Skeletal muscle satellite cell (primary cell): ENCODE data around the gene KRTAP2-1.

ENCODE experiments used
- H3K27me3 ChIP-seq: 2 replicates; pipeline ENCODE4 v1.7.0; 2013; ENCODE audit warnings: low read length; ENCODE audit not compliant: control insufficient read depth, insufficient read depth
- H3K36me3 ChIP-seq: 2 replicates; pipeline ENCODE4 v1.7.0; 2013; ENCODE audit warnings: mild to moderate bottlenecking, control low read depth, low read length; ENCODE audit not compliant: insufficient read depth
- H3K4me1 ChIP-seq: 2 replicates; pipeline ENCODE4 v1.7.0; 2013; ENCODE audit warnings: low read length; ENCODE audit not compliant: control insufficient read depth, insufficient read depth
- H3K4me2 ChIP-seq: 2 replicates; pipeline ENCODE4 v1.7.0; 2013; ENCODE audit warnings: mild to moderate bottlenecking, low read length
- H3K4me3 ChIP-seq: 2 replicates; pipeline ENCODE4 v1.7.0; 2013; ENCODE audit warnings: low read length
- H3K9ac ChIP-seq: 2 replicates; pipeline ENCODE4 v1.7.0; 2013; ENCODE audit warnings: mild to moderate bottlenecking, low read depth, low read length, moderate library complexity
- H3K9me3 ChIP-seq: replicated peaks from 2 replicates; pipeline ENCODE4 v1.7.0; 2013; ENCODE audit warnings: mild to moderate bottlenecking, control low read depth, low read length

Gene KRTAP2-1

DNA sequence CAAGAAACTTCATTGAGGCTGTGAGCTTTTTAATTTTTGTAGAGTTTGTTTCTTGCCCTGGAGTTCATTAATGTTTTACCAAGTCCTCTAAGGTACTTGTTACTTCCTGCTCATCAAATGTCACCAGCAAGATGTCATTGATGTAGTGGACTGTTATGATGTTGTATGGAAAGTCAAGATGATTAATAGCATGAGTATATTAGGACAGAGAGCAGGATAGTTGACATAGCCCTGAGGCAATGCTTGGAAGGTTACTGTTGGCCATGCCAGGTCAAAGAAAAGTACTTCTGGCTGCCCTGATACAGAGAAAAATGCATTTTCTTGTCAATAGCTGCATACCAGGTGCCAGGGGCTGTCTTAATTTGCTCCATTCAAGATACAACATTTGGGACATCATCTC, 26.8 kb downstream of the KRTAP2-1 start:
- H3K9ac ChIP-seq: no peak overlapping the region
- no peaks in the 10 kb centered on the region for H3K27me3 ChIP-seq
- no peaks in the 10 kb centered on the region for H3K36me3 ChIP-seq
- no peaks in the 10 kb centered on the region for H3K4me1 ChIP-seq
- H3K4me2 ChIP-seq: no peak overlapping the region
- H3K4me3 ChIP-seq: no peak overlapping the region
- no peaks in the 10 kb centered on the region for H3K9me3 ChIP-seq

- Histone ChIP-seq H3K4me2 (no peak overlapping the region), H3K9ac (no peak overlapping the region), H3K27me3 (no peaks in the 10 kb centered on the region), H3K36me3 (no peaks in the 10 kb centered on the region), H3K4me3 (no peak overlapping the region), H3K4me1 (no peaks in the 10 kb centered on the region), H3K9me3 (no peaks in the 10 kb centered on the region)
Measured at GRCh38 chr17:41019415-41019814, 27.7 kb downstream of the KRTAP2-1 start.

DNA sequence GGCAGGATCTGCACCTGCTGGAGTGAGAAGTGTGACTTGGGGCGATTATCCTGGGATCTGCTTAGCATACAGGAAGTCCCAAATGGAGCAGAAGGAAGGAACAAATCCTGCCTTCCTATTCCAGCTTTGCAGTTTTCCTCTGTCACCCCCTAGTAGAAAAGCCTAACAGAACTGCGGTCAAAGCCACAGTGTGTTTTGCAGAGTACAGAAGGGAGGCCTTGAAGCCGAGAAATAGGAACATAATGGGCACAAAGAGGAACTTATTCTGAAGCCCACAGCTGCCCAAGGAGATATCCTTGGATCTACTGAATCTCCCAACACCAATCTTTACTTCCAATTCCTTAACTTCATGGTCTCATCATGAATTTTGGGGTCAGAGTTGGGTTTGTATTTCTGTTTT, 28.6 kb downstream of the KRTAP2-1 start:
- no peak overlapping the region for H3K9ac ChIP-seq
- H3K4me2 ChIP-seq: no peak overlapping the region
- no peak overlapping the region for H3K4me3 ChIP-seq
- no peaks in the 10 kb centered on the region for H3K9me3 ChIP-seq
- H3K4me1 ChIP-seq: peaks cover 3% of the 10 kb centered on the region
- no peaks in the 10 kb centered on the region for H3K27me3 ChIP-seq
- H3K36me3 ChIP-seq: no peaks in the 10 kb centered on the region

DNA sequence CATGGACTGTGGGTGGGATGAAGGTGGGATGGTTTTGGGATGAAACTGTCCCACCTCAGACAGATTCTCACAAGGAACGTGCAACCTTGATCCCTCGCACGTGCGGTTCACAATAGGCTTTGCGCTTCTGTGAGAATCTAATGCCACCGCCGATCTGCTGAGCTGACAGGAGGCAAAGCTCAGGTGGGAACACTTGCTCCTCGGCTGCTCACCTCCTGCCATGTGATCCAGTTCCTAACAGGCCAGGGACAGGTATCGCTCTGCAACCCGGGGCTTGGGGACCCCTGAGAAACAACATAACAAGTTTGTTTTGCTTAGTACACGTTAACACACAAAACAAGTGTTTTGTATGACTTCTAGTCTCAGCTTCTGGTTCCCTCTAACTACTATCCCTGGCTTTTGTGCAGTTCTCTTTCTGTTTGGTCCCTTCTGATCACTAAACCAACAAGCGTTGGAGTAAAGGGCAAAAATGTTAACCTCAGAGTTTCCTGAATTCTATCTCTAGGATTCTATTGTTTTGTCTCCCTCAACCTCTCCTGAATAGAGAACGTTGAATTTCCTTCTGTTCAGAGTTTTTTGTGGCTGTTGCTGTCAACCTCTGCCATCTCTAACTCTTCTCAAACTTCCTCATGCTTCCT, 30.4 kb downstream of the KRTAP2-1 start:
- Histone ChIP-seq H3K36me3 (no peaks in the 10 kb centered on the region), H3K4me2 (no peak overlapping the region)

GRCh38 chr17:41015454-41015853, 31.7 kb downstream of the KRTAP2-1 start:
- Histone ChIP-seq H3K4me2 (no peak overlapping the region), H3K36me3 (no peaks in the 10 kb centered on the region), H3K4me3 (no peak overlapping the region)

More for the DNA sequence above, 30.4 kb downstream of the KRTAP2-1 start:
- Histone ChIP-seq H3K9me3 (no peaks in the 10 kb centered on the region), H3K9ac (no peak overlapping the region), H3K4me3 (no peak overlapping the region), H3K27me3 (no peaks in the 10 kb centered on the region), H3K4me1 (peaks cover 10% of the 10 kb centered on the region)

GRCh38 chr17:41013606-41014005, 33.5 kb downstream of the KRTAP2-1 start:
- H3K9me3 ChIP-seq: no peaks in the 10 kb centered on the region
- H3K36me3 ChIP-seq: no peaks in the 10 kb centered on the region
- peaks cover 10% of the 10 kb centered on the region for H3K4me1 ChIP-seq
- H3K27me3 ChIP-seq: no peaks in the 10 kb centered on the region
- no peak overlapping the region for H3K9ac ChIP-seq
- H3K4me2 ChIP-seq: no peak overlapping the region
- H3K4me3 ChIP-seq: no peak overlapping the region

More at GRCh38 chr17:41015454-41015853, 31.7 kb downstream of the KRTAP2-1 start:
- Histone ChIP-seq H3K27me3 (no peaks in the 10 kb centered on the region), H3K9me3 (no peaks in the 10 kb centered on the region), H3K4me1 (peaks cover 10% of the 10 kb centered on the region), H3K9ac (no peak overlapping the region)

GRCh38 chr17:41013181-41013580, 33.9 kb downstream of the KRTAP2-1 start:
- no peaks in the 10 kb centered on the region for H3K36me3 ChIP-seq

DNA sequence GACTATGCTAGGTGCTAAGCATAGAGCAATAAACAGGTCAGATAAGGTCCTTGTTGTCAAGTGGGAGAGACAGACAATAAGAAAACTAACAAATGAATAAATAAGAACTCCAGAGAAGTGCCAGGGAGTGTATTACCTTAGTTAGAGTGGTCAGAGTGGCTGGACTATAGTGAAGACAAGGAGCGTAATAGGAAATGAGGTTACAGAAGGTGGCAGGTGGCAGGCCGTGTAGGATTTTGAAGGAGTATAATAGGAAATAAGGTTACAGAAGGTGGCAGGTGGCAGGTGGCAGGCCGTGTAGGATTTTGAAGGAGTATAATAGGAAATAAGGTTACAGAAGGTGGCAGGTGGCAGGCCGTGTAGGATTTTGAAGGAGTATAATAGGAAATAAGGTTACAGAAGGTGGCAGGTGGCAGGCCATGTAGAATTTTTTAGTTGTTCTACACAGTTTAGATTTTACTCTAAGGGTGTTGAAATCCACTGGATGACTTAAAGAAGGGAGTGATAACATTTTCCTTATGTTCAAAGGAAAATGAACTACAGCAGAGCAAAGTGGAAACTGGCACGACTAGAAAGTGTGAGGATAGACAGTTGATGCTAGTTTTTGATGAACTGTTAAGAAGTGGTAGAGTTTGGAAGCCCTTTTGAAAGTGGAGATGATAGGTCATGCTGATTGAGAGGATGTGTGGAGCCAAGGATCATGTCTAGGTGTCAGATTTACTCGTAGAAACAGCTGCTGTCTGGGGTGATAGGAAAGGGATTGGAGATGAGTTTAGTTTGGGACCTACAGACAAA, 34.6 kb downstream of the KRTAP2-1 start:
- no peaks in the 10 kb centered on the region for H3K36me3 ChIP-seq
- no peaks in the 10 kb centered on the region for H3K27me3 ChIP-seq
- no peak overlapping the region for H3K4me2 ChIP-seq
- H3K9ac ChIP-seq: no peak overlapping the region
- peaks cover 10% of the 10 kb centered on the region for H3K4me1 ChIP-seq
- no peaks in the 10 kb centered on the region for H3K9me3 ChIP-seq
- no peak overlapping the region for H3K4me3 ChIP-seq

More at GRCh38 chr17:41013181-41013580, 33.9 kb downstream of the KRTAP2-1 start:
- no peak overlapping the region for H3K4me3 ChIP-seq
- H3K9ac ChIP-seq: no peak overlapping the region
- H3K4me1 ChIP-seq: peaks cover 10% of the 10 kb centered on the region
- H3K9me3 ChIP-seq: no peaks in the 10 kb centered on the region
- no peaks in the 10 kb centered on the region for H3K27me3 ChIP-seq
- no peak overlapping the region for H3K4me2 ChIP-seq

DNA sequence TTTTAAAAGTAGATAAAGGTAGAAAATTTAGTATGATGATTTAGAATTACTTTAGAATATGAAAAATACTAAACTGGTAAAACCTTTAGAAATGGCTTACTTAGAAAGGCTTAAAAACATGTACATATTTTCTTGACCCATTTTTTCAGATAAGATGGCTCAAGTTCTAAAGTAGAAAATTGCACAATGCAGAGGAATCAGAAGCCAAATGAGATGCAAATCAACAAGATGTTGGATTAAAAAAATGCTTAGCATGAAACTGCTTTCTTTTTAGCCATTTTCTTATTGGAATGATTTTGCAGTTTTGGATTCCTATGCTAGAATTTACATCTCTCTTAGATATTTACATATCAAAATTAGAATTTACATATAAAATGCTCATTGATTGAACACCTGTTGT, 36.7 kb downstream of the KRTAP2-1 start:
- Histone ChIP-seq H3K4me2 (no peak overlapping the region), H3K9ac (no peak overlapping the region), H3K9me3 (no peaks in the 10 kb centered on the region), H3K4me1 (peaks cover 10% of the 10 kb centered on the region), H3K27me3 (no peaks in the 10 kb centered on the region), H3K4me3 (no peak overlapping the region), H3K36me3 (no peaks in the 10 kb centered on the region)

- Histone ChIP-seq H3K4me1 (peaks cover 10% of the 10 kb centered on the region), H3K36me3 (no peaks in the 10 kb centered on the region), H3K4me3 (no peak overlapping the region), H3K4me2 (no peak overlapping the region), H3K9me3 (no peaks in the 10 kb centered on the region), H3K9ac (no peak overlapping the region), H3K27me3 (no peaks in the 10 kb centered on the region)
Measured at GRCh38 chr17:41009936-41010335, 37.2 kb downstream of the KRTAP2-1 start.

GRCh38 chr17:41009301-41009760, 37.8 kb downstream of the KRTAP2-1 start:
- Histone ChIP-seq H3K4me1 (peaks cover 10% of the 10 kb centered on the region), H3K4me3 (no peak overlapping the region), H3K9ac (no peak overlapping the region), H3K27me3 (no peaks in the 10 kb centered on the region), H3K36me3 (no peaks in the 10 kb centered on the region), H3K9me3 (no peaks in the 10 kb centered on the region), H3K4me2 (no peak overlapping the region)
